Kidney epithelial cell (primary cell): ENCODE data around the gene PPP3CA. TPM values are rescaled to one million over a fixed set of nuclear protein-coding genes. Genes with fewer than 3 reads are reported as not detected.

Experiments used
- DNase-seq: peaks from one replicate; pipeline ENCODE4 v3.0.0-alpha.2; 2010; ENCODE audit warnings: low read depth
- H3K27me3 ChIP-seq: 2 replicates; pipeline ENCODE4 v1.6.0; 2011; ENCODE audit warnings: low read length; ENCODE audit not compliant: control insufficient read depth, insufficient read depth
- H3K36me3 ChIP-seq: 2 replicates; pipeline ENCODE4 v1.5.1; 2011; ENCODE audit warnings: low read length; ENCODE audit not compliant: control insufficient read depth, insufficient read depth
- H3K4me3 ChIP-seq: 2 replicates; pipeline ENCODE4 v1.5.1; 2011; ENCODE audit warnings: low read depth, mild to moderate bottlenecking, control low read depth, low read length
- total RNA-seq: library from RNA; depleted of rRNA; stranded (reverse); fragments of >200 nt; gene quantifications from 2 replicates; pipeline ENCODE4 v1.2.3, GENCODE V29; 2015
- TF ChIP-seq, protein P1 (sequence below): IDR thresholded peaks from 2 replicates; pipeline ENCODE4 v1.5.1; 2011; ENCODE audit warnings: mild to moderate bottlenecking, moderate library complexity, low read length, control low read depth, inconsistent platforms; ENCODE audit not compliant: insufficient read depth, poor library complexity, severe bottlenecking

Gene PPP3CA
- total RNA-seq, 1 donor from 2014 or later, result 26.5 TPM

DNA sequence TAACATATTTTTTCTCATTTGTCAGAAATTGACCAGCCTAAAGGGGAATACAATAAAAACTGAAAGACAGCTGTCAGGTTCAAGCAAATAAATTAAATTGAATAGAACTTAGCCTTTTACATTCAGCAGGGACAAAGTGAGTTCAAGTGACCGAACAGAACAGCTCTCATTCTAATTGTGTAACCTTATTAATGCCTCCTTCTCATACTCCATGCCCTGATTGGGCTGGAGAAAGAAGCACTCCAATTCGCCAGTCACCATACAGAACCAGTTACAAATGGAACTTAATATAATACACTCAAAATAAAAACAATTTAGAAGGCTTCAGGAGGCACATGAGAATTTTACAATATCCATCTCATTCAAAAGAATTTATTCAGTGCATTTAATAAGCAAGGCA is 8.0 kb downstream of the PPP3CA start:
- TF ChIP-seq, protein P1, sequence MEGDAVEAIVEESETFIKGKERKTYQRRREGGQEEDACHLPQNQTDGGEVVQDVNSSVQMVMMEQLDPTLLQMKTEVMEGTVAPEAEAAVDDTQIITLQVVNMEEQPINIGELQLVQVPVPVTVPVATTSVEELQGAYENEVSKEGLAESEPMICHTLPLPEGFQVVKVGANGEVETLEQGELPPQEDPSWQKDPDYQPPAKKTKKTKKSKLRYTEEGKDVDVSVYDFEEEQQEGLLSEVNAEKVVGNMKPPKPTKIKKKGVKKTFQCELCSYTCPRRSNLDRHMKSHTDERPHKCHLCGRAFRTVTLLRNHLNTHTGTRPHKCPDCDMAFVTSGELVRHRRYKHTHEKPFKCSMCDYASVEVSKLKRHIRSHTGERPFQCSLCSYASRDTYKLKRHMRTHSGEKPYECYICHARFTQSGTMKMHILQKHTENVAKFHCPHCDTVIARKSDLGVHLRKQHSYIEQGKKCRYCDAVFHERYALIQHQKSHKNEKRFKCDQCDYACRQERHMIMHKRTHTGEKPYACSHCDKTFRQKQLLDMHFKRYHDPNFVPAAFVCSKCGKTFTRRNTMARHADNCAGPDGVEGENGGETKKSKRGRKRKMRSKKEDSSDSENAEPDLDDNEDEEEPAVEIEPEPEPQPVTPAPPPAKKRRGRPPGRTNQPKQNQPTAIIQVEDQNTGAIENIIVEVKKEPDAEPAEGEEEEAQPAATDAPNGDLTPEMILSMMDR, result no peak
- no peaks in the 10 kb centered on the region for H3K27me3 ChIP-seq

DNA sequence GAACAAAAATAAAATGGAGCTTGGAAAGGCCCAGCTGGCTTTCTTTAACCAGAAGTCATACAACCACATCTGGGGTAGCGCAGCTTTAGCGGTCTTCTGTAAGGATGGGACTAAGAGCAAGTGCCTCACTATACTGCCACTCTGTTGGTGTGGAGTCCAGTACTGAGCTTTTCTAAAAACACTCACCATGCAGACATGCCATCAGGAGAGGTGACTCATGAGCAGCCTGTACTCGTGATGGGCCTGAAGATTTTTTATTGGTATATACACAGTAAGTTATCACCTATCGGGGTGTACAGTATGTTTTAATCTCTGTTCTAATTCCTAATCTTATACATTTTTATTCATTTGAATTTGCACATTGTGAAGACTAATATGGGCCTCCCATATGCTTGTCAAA is 9.6 kb downstream of the PPP3CA start:
- TF ChIP-seq, protein P1, result no peak
- H3K27me3 ChIP-seq, result no peaks in the 10 kb centered on the region
- no peaks in the 10 kb centered on the region for H3K36me3 ChIP-seq
- no peak overlapping the region for H3K4me3 ChIP-seq
- no peak for DNase-seq

More for the DNA sequence above, 8.0 kb downstream of the PPP3CA start:
- no peak for DNase-seq
- Histone ChIP-seq H3K36me3 (no peaks in the 10 kb centered on the region), H3K4me3 (no peak overlapping the region)

DNA sequence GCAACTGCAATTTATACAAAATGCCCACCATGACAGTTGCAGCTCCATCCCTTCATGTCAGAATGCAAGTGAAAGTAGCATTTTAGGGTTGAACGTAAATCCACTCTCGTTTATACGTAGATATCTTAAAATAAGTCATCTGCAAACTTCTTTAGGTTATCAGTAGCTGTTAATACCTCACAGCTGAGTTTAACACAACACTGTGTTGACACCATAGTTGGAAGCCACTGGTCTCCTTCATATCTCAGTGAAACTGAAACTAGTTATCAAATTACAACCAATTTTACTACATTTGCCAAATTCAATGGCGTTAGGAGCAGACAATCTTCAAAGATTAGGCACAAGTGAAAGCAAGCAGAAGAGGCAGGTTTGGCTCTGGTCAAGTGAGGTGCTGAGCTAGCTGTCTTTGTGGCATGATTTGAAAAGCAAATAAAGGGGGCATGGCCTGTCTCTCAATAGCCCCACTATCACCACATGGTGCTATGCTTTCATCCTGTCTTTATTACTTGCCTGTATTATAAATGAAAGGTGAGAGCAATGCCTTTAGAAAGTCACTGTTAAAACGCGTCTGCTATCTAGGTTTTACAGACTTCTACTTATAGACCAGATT is 12.3 kb downstream of the PPP3CA start:
- H3K27me3 ChIP-seq, result no peaks in the 10 kb centered on the region
- no peak overlapping the region for H3K4me3 ChIP-seq
- H3K36me3 ChIP-seq, result no peaks in the 10 kb centered on the region
- TF ChIP-seq, protein P1, result no peak
- DNase-seq, result no peak

DNA sequence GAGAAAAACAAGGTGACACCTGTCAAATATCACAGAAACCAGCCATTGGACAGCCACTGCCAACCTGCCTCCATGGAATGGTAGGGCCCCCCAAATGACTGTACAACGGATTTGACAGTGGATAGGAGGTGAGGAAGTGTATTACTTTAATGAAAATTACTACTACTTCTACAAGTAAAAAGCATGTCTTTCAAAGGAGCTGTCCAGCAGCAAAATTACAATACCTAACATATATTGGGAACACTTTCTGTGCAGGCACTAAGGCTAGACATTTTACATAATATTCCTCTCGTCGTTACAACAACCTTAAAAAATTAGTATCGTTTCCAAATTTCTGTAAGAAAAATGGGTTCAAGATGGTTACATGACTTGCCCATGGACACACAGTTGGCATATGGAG is 14.9 kb downstream of the PPP3CA start:
- Histone ChIP-seq H3K4me3 (no peak overlapping the region), H3K36me3 (no peaks in the 10 kb centered on the region), H3K27me3 (no peaks in the 10 kb centered on the region)
- DNase-seq, result no peak
- TF ChIP-seq, protein P1, result no peak

DNA sequence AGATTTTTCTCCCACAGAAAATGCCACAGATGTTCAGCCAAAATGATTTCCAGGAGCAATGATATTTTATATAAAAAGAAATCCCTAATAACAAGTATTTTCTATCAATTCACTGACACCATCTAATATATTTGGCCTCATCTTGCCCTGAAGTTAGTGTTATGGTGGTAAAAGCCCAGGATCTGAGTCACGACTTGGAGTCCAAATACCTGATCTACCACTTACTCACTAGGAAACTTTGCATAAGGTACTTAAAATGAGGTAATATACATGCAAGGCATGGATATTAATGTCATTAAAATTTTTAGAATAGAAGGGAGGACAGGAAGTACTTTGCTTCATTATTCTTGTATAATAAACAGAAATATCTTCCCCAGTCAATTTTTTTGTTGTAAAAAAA is 16.3 kb downstream of the PPP3CA start:
- DNase-seq, result no peak
- TF ChIP-seq, protein P1, result no peak
- Histone ChIP-seq H3K4me3 (no peak overlapping the region), H3K36me3 (no peaks in the 10 kb centered on the region), H3K27me3 (no peaks in the 10 kb centered on the region)

DNA sequence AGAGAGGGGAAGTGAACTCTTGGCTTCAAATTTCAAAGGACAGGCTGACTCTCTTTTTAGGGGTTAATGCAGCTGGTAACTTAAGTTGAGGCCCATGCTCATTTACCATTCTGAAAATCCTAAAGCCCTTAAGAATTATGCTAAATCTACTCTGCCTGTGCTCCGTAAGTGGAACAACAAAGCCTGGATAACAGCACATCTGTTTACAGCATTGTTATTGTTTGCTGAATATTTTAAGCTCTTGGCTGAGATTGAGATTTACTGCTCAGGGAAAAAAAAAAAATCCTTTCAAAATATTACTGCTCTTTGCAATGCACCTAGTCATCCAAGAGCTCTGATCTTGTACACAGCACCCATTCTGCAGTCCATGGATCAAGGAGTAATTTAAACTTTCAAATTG is 17.7 kb downstream of the PPP3CA start:
- no peaks in the 10 kb centered on the region for H3K36me3 ChIP-seq
- TF ChIP-seq, protein P1, result no peak
- no peak overlapping the region for H3K4me3 ChIP-seq
- no peaks in the 10 kb centered on the region for H3K27me3 ChIP-seq
- DNase-seq, result no peak
